ENCODE measurements around the gene PCGF6.

The PCGF6 gene

GRCh38 chr10:103254538-103255325, 96.2 kb downstream of the PCGF6 start:
- DNase-seq, result no peak

- no peak for DNase-seq
Observed at GRCh38 chr10:103254113-103254512, 96.8 kb downstream of the PCGF6 start.
